SH-SY5Y (cell line): Measurements from ENCODE around the gene KRTAP10-5.

Experiments used
- GATA2 ChIP-seq: IDR thresholded peaks from 2 replicates; pipeline ENCODE4 v1.6.1; 2011; ENCODE audit warnings: mild to moderate bottlenecking, low read depth, low read length
- GATA3 ChIP-seq: IDR thresholded peaks from 2 replicates; pipeline ENCODE4 v1.6.1; 2011; ENCODE audit warnings: low read depth, mild to moderate bottlenecking, low read length, moderate library complexity

GRCh38 chr21:44623575-44623974 is 43.2 kb upstream of the KRTAP10-5 start:
- TF ChIP-seq GATA2, result no peak
- no peak for TF ChIP-seq GATA3
